Natural killer cell (primary cell): Measurements from ENCODE around the gene ADAMTS18. TPM values are rescaled to one million over a fixed set of nuclear protein-coding genes. Genes with fewer than 3 reads are reported as not detected.
"Not testable (repeated sequence)": the region's sequence is repeated elsewhere in the genome, so short reads cannot be mapped to it uniquely, and the experiment has no call there.

Experiments used
- ATAC-seq, 3 donors: fragments of 150-1000 bp in 2 of 3; fragments of 200-7000 bp in 1 of 3; cut with Tn5 transposase; 1 replicate in 1 of 3; 2 replicates in 2 of 3; pipeline ENCODE4 v1.10.0; 2021; ENCODE audit warnings: mild to moderate bottlenecking in 2 of 3, moderate library complexity in 2 of 3
- DNase-seq, 2 donors: peaks; one replicate each; pipeline versions ENCODE4 v3.0.0 to v3.0.0-alpha.2; 2013 to 2021; ENCODE audit warnings: mixed read lengths in 1 of 2
- H3K27ac ChIP-seq: one replicate; pipeline ENCODE4 v1.5.1; 2013; ENCODE audit warnings: mild to moderate bottlenecking, low read length
- H3K27me3 ChIP-seq: one replicate; pipeline ENCODE4 v1.6.1; 2013; ENCODE audit warnings: low read length; ENCODE audit not compliant: control insufficient read depth, insufficient read depth
- H3K36me3 ChIP-seq: one replicate; pipeline ENCODE4 v1.6.1; 2013; ENCODE audit warnings: low read length; ENCODE audit not compliant: control insufficient read depth, insufficient read depth
- H3K4me1 ChIP-seq: one replicate; pipeline ENCODE4 v1.6.1; 2013; ENCODE audit warnings: low read length; ENCODE audit not compliant: control insufficient read depth, insufficient read depth
- H3K4me3 ChIP-seq: one replicate; pipeline ENCODE4 v1.5.1; 2013; ENCODE audit warnings: low read length
- H3K9me3 ChIP-seq: one replicate; pipeline ENCODE4 v1.6.1; 2013; ENCODE audit warnings: low read length; ENCODE audit not compliant: control insufficient read depth, insufficient read depth
- H3K27ac Mint-ChIP-seq, 2 donors: one replicate each; pipeline ENCODE4 v1.8.0; 2022; ENCODE audit warnings: mild to moderate bottlenecking in 2 of 2, mixed read lengths in 2 of 2, moderate library complexity in 1 of 2
- H3K27me3 Mint-ChIP-seq, 2 donors: one replicate each; pipeline ENCODE4 v1.8.0; 2022; ENCODE audit warnings: low read depth in 2 of 2, mixed read lengths in 2 of 2
- H3K36me3 Mint-ChIP-seq: one replicate; pipeline ENCODE4 v1.8.0; 2022; ENCODE audit warnings: mixed read lengths
- H3K4me1 Mint-ChIP-seq, 2 donors: one replicate each; pipeline ENCODE4 v1.8.0; 2022; ENCODE audit warnings: mixed read lengths in 2 of 2
- H3K4me3 Mint-ChIP-seq: one replicate; pipeline ENCODE4 v1.8.0; 2022; ENCODE audit warnings: mild to moderate bottlenecking, moderate library complexity, mixed read lengths
- H3K9me3 Mint-ChIP-seq, 2 donors: one replicate each; pipeline ENCODE4 v1.8.0; 2022; ENCODE audit warnings: mixed read lengths in 2 of 2
- CTCF ChIP-seq: fragments of 200-600 bp; IDR thresholded peaks from one replicate; pipeline ENCODE4 v1.8.0; 2022; ENCODE audit warnings: antibody characterized with exemption
- WGBS: methylation state at CpG from one replicate; pipeline ENCODE4 v1.1.7; 2013; ENCODE audit warnings: missing lambda C conversion rate; ENCODE audit not compliant: insufficient coverage; 5-methylcytosine and 5-hydroxymethylcytosine counted together
- intact Hi-C: fragments of 100-400 bp; cut with micrococcal nuclease; formaldehyde crosslinking; loops from one replicate; pipeline ENCODE4 v1.14.2; 2022
- total RNA-seq, 4 donors: library from RNA; stranded (reverse); fragments of 120-200 nt in 1 of 4; gene quantifications; one replicate each; pipeline versions ENCODE4 v1.2.3 to v1.2.4, GENCODE V29; 2013 to 2022

Gene ADAMTS18
- total RNA-seq, 3 donors from 2014 or later (not counting 1 experiment from before 2014, with no cell fraction given), result not detected

GRCh38 chr16:77289331-77289809 lies 145.5 kb downstream of the ADAMTS18 start:
- 66% methylated on average over 2 of the region's 2 CpGs for WGBS
- no peak for TF ChIP-seq CTCF
- Mint-ChIP-seq H3K27me3 (peaks cover 0 to 3% of the 10 kb centered on the region in 2 donors), H3K4me1 (no peaks in the 10 kb centered on the region), H3K4me3 (no peak overlapping the region), H3K9me3 (no peaks in the 10 kb centered on the region), H3K27ac (no peak overlapping the region), H3K36me3 (no peaks in the 10 kb centered on the region)
- intact Hi-C loops, result no loop called here
- Histone ChIP-seq H3K4me3 (no peak overlapping the region), H3K9me3 (no peaks in the 10 kb centered on the region), H3K27me3 (no peaks in the 10 kb centered on the region), H3K4me1 (no peaks in the 10 kb centered on the region), H3K27ac (no peak overlapping the region), H3K36me3 (no peaks in the 10 kb centered on the region)
- DNase-seq (no peak), ATAC-seq (no peak)

- no peak overlapping the region for H3K4me3 Mint-ChIP-seq
- no peaks in the 10 kb centered on the region for H3K9me3 ChIP-seq
- H3K4me1 Mint-ChIP-seq, result no peaks in the 10 kb centered on the region
- DNase-seq (no peak), ATAC-seq (no peak)
- H3K27ac Mint-ChIP-seq, result no peak overlapping the region
- H3K27ac ChIP-seq, result no peak overlapping the region
- no peak for TF ChIP-seq CTCF
- H3K4me1 ChIP-seq, result no peaks in the 10 kb centered on the region
- no peaks in the 10 kb centered on the region for H3K36me3 Mint-ChIP-seq
- no peaks in the 10 kb centered on the region for H3K27me3 ChIP-seq
- no peaks in the 10 kb centered on the region for H3K36me3 ChIP-seq
- peaks cover 0 to 3% of the 10 kb centered on the region in 2 donors for H3K27me3 Mint-ChIP-seq
- H3K9me3 Mint-ChIP-seq, result no peaks in the 10 kb centered on the region
- 76% methylated on average over 2 of the region's 3 CpGs for WGBS
- H3K4me3 ChIP-seq, result no peak overlapping the region
- intact Hi-C loops, result no loop called here
These were observed 146.6 kb downstream of the ADAMTS18 start for GRCh38 chr16:77288222-77288621.

- no peaks in the 10 kb centered on the region for H3K4me1 ChIP-seq
- DNase-seq (no peak), ATAC-seq (no peak)
- 87% methylated on average over 5 of the region's 5 CpGs for WGBS
- H3K4me1 Mint-ChIP-seq, result no peaks in the 10 kb centered on the region
- no peaks in the 10 kb centered on the region for H3K9me3 ChIP-seq
- no peaks in the 10 kb centered on the region for H3K36me3 ChIP-seq
- intact Hi-C loops, result no loop called here
- H3K27me3 ChIP-seq, result no peaks in the 10 kb centered on the region
- H3K36me3 Mint-ChIP-seq, result no peaks in the 10 kb centered on the region
- no peak overlapping the region for H3K4me3 ChIP-seq
- H3K4me3 Mint-ChIP-seq, result no peak overlapping the region
- H3K27ac Mint-ChIP-seq, result no peak overlapping the region
- peaks cover 0 to 3% of the 10 kb centered on the region in 2 donors for H3K27me3 Mint-ChIP-seq
- H3K27ac ChIP-seq, result no peak overlapping the region
- no peak for TF ChIP-seq CTCF
- no peaks in the 10 kb centered on the region for H3K9me3 Mint-ChIP-seq
These were observed 149.2 kb downstream of the ADAMTS18 start for GRCh38 chr16:77285676-77286075.

- H3K9me3 Mint-ChIP-seq, result no peaks in the 10 kb centered on the region
- Histone ChIP-seq H3K36me3 (no peaks in the 10 kb centered on the region), H3K27ac (no peak overlapping the region), H3K27me3 (no peaks in the 10 kb centered on the region), H3K9me3 (no peaks in the 10 kb centered on the region), H3K4me3 (no peak overlapping the region), H3K4me1 (no peaks in the 10 kb centered on the region)
- no peak overlapping the region for H3K4me3 Mint-ChIP-seq
- no peaks in the 10 kb centered on the region for H3K36me3 Mint-ChIP-seq
- DNase-seq (no peak), ATAC-seq (no peak)
- intact Hi-C loops, result no loop called here
- no peaks in the 10 kb centered on the region for H3K4me1 Mint-ChIP-seq
- WGBS, result 53% methylated on average over 2 of the region's 2 CpGs
- H3K27me3 Mint-ChIP-seq, result no peaks in the 10 kb centered on the region
- no peak overlapping the region for H3K27ac Mint-ChIP-seq
- TF ChIP-seq CTCF, result no peak
These were observed 152.5 kb downstream of the ADAMTS18 start for GRCh38 chr16:77282345-77282744.

- ATAC-seq, H3K27ac Mint-ChIP-seq, H3K27ac ChIP-seq, H3K9me3 ChIP-seq, DNase-seq, H3K36me3 Mint-ChIP-seq, H3K4me1 ChIP-seq, H3K4me1 Mint-ChIP-seq, H3K4me3 Mint-ChIP-seq, H3K27me3 ChIP-seq, H3K4me3 ChIP-seq, H3K36me3 ChIP-seq, H3K9me3 Mint-ChIP-seq, intact Hi-C loops, H3K27me3 Mint-ChIP-seq: not testable (repeated sequence)
- 77% methylated on average over 8 of the region's 8 CpGs for WGBS
These were observed 155.5 kb downstream of the ADAMTS18 start for GRCh38 chr16:77279316-77279715.
